HepG2 (cell line): Measurements from ENCODE around the gene C14orf93. TPM values are rescaled to one million over a fixed set of nuclear protein-coding genes. Genes with fewer than 3 reads are reported as not detected.

Experiments used
- ATAC-seq: fragments of 200-7000 bp; cut with Tn5 transposase; 3 replicates; pipeline ENCODE4 v1.9.1; 2020; ENCODE audit warnings: mild to moderate bottlenecking, moderate library complexity
- BruUV-seq: library from RNA; stranded (reverse); fragments of 400-500 nt; replicated peaks from 2 replicates; lab custom pipeline; 2021; lab: Mats Ljungman, UMichigan
- CTCF ChIA-PET: fragments of 300-600 bp; formaldehyde crosslinking; extraction: SDS; loops from one replicate; lab custom pipeline; 2021; ENCODE audit warnings: low total read pairs, inconsistent platforms, low intra/inter-chr PET ratio; lab: Yijun Ruan, JAX
- POLR2A ChIA-PET: fragments of 350-600 bp; sonication (Branson Sonifier 250); formaldehyde crosslinking; loops from one replicate; lab custom pipeline; 2020; ENCODE audit warnings: antibody characterized with exemption, inconsistent platforms; lab: Yijun Ruan, JAX
- DNase-seq: peaks from one replicate; pipeline ENCODE4 v3.0.0-alpha.2; 2015; ENCODE audit warnings: low spot score
- FAIRE-seq: peaks from 3 replicates; lab custom pipeline; 2011; peaks lifted over from hg19 to GRCh38; lab: Jason Lieb, UNC
- H2AFZ ChIP-seq: one replicate; pipeline ENCODE4 v1.6.1; 2011; ENCODE audit warnings: low read length, inconsistent platforms
- H3K27ac ChIP-seq: fragments of 300-600 bp; 3 replicates; pipeline ENCODE4 v1.8.0; 2011; ENCODE audit warnings: mixed run types, mild to moderate bottlenecking, mixed read lengths, low read length, inconsistent platforms; ENCODE audit not compliant: insufficient read depth; ENCODE audit errors: extremely low read length
- H3K27me3 ChIP-seq, 2 experiments: fragments of 200-600 bp in 1 of 2; 2 replicates in 1 of 2; 3 replicates in 1 of 2; pipeline versions ENCODE4 v1.6.0 to v1.8.0; 2011; ENCODE audit warnings: low read length in 2 of 2, mild to moderate bottlenecking in 2 of 2, moderate library complexity in 2 of 2, inconsistent platforms in 1 of 2; ENCODE audit not compliant: insufficient read depth in 2 of 2, control insufficient read depth in 1 of 2
- H3K36me3 ChIP-seq, 2 experiments: fragments of 200-600 bp in 1 of 2; replicated peaks in 1 of 2; 2 replicates in 1 of 2; 3 replicates in 1 of 2; pipeline versions ENCODE4 v1.5.1 to v1.8.0; 2011; ENCODE audit warnings: low read length in 2 of 2, inconsistent platforms in 1 of 2; ENCODE audit not compliant: insufficient read depth in 2 of 2, control insufficient read depth in 1 of 2
- H3K4me1 ChIP-seq: 2 replicates; pipeline ENCODE4 v1.5.1; 2012; ENCODE audit warnings: low read length, inconsistent platforms; ENCODE audit not compliant: insufficient read depth
- H3K4me2 ChIP-seq: 2 replicates; pipeline ENCODE4 v1.6.0; 2011; ENCODE audit warnings: low read depth, low read length, inconsistent platforms
- H3K4me3 ChIP-seq, 3 experiments: fragments of 200-600 bp in 1 of 3; sonication (generic), shearing (Covaris generic) in 1 of 3; replicated peaks in 1 of 3; 2 replicates each; pipeline ENCODE4 v1.5.1; 2011 to 2016; ENCODE audit warnings: low read length in 3 of 3, inconsistent platforms in 2 of 3, low read depth in 2 of 3, mild to moderate bottlenecking in 2 of 3, control low read depth in 1 of 3, mixed read lengths in 1 of 3; ENCODE audit not compliant: insufficient read depth in 1 of 3
- H3K79me2 ChIP-seq: one replicate; pipeline ENCODE4 v1.6.1; 2011; ENCODE audit warnings: low read length, inconsistent platforms; ENCODE audit not compliant: insufficient read depth
- H3K9ac ChIP-seq: 2 replicates; pipeline ENCODE4 v1.6.0; 2011; ENCODE audit warnings: mild to moderate bottlenecking, low read depth, low read length, inconsistent platforms; ENCODE audit not compliant: insufficient read depth
- H3K9me3 ChIP-seq: 2 replicates; pipeline ENCODE4 v1.5.1; 2012; ENCODE audit warnings: mild to moderate bottlenecking, low read length
- H4K20me1 ChIP-seq: 2 replicates; pipeline ENCODE4 v1.6.0; 2011; ENCODE audit warnings: inconsistent platforms, mild to moderate bottlenecking, low read length, moderate library complexity; ENCODE audit not compliant: insufficient read depth
- AKNA ChIP-seq: sonication (generic); formaldehyde crosslinking; IDR thresholded peaks from 2 replicates; pipeline ENCODE4 v1.4.0; 2020; ENCODE audit warnings: missing genetic modification reagents, borderline replicate concordance
- CAMTA2 ChIP-seq: sonication (generic); formaldehyde crosslinking; IDR thresholded peaks from 2 replicates; pipeline ENCODE4 v1.4.0; 2020; ENCODE audit warnings: mild to moderate bottlenecking, missing genetic modification reagents, borderline replicate concordance
- GABPA ChIP-seq, 2 experiments: IDR thresholded peaks; 2 replicates each; pipeline ENCODE4 v1.6.1; 2011 to 2016; ENCODE audit warnings: low read depth in 2 of 2, low read length in 1 of 2, missing biosample characterization in 1 of 2, missing genetic modification characterization in 1 of 2
- GABPB1 ChIP-seq: IDR thresholded peaks from 2 replicates; pipeline ENCODE4 v1.6.1; 2016; ENCODE audit warnings: mild to moderate bottlenecking, missing genetic modification reagents, moderate library complexity, missing compliant biosample characterization
- HIVEP1 ChIP-seq: sonication (generic); formaldehyde crosslinking; IDR thresholded peaks from 2 replicates; pipeline ENCODE4 v1.4.0; 2020; ENCODE audit warnings: mild to moderate bottlenecking, missing genetic modification reagents
- MLXIP ChIP-seq: sonication (generic); formaldehyde crosslinking; IDR thresholded peaks from 2 replicates; pipeline ENCODE4 v1.9.0; 2021; ENCODE audit warnings: missing genetic modification reagents, borderline replicate concordance
- NFE2L2 ChIP-seq: fragments of 150-350 bp; IDR thresholded peaks from 2 replicates; pipeline ENCODE4 v1.6.1; 2014; ENCODE audit warnings: low read length
- RFX3 ChIP-seq: IDR thresholded peaks from 2 replicates; pipeline ENCODE4 v1.6.1; 2016; ENCODE audit warnings: missing biosample characterization, missing genetic modification reagents
- SPEN ChIP-seq: sonication (generic); formaldehyde crosslinking; IDR thresholded peaks from 2 replicates; pipeline ENCODE4 v1.5.1; 2020; ENCODE audit warnings: low read depth, mild to moderate bottlenecking, missing genetic modification reagents
- ZFP36L2 ChIP-seq: sonication (generic); formaldehyde crosslinking; IDR thresholded peaks from 2 replicates; pipeline ENCODE4 v1.4.0; 2020; ENCODE audit warnings: missing genetic modification reagents
- ZMYM4 ChIP-seq: sonication (generic); formaldehyde crosslinking; IDR thresholded peaks from 2 replicates; pipeline ENCODE4 v1.8.1; 2023; ENCODE audit warnings: mild to moderate bottlenecking, missing genetic modification reagents
- ZNF101 ChIP-seq: sonication (generic); formaldehyde crosslinking; IDR thresholded peaks from 2 replicates; pipeline ENCODE4 v1.4.0; 2020; ENCODE audit warnings: mild to moderate bottlenecking, low read depth, missing genetic modification reagents, borderline replicate concordance
- ZNF720 ChIP-seq: sonication (generic); formaldehyde crosslinking; IDR thresholded peaks from 2 replicates; pipeline ENCODE4 v1.4.0; 2020; ENCODE audit warnings: missing genetic modification reagents
- ZNF784 ChIP-seq: sonication (generic); formaldehyde crosslinking; IDR thresholded peaks from 2 replicates; pipeline ENCODE4 v1.5.1; 2020; ENCODE audit warnings: missing genetic modification reagents, mild to moderate bottlenecking, borderline replicate concordance
- WGBS: methylation state at CpG from one replicate; pipeline ENCODE4 v1.1.6; 2017; ENCODE audit warnings: low lambda C conversion rate; 5-methylcytosine and 5-hydroxymethylcytosine counted together
- in situ Hi-C: cut with HindIII; loops from 2 replicates; pipeline ENCODE4 v1.10.0; 2017; ENCODE audit warnings: low pct_unique_long_range_greater_than_20kb; ENCODE audit not compliant: extremely low pct_ligation_motif_present
- intact Hi-C: fragments of 100-400 bp; cut with micrococcal nuclease; formaldehyde crosslinking; loops from one replicate; pipeline ENCODE4 v1.10.0; 2022; ENCODE audit not compliant: unreplicated experiment
- polyA plus RNA-seq, 8 experiments: library from polyadenylated mRNA; depleted of rRNA in 3 of 8; stranded (reverse) in 7 of 8; unstranded in 1 of 8; fragments of >200 nt; fragmentation: Illumina TruSeq in 4 of 8; extraction: Trizol in 4 of 8; gene quantifications; 2 replicates each; pipeline versions ENCODE4 v1.2.1 to v1.2.3, GENCODE V29; 2011 to 2016; ENCODE audit warnings: low read depth in 4 of 8, missing spikeins in 1 of 8, mixed read lengths in 1 of 8; ENCODE audit not compliant: insufficient read depth in 1 of 8
- total RNA-seq, 5 experiments: library from RNA; depleted of rRNA; stranded (reverse); fragments of >200 nt; fragmentation: Illumina TruSeq; extraction: Trizol; gene quantifications; 2 replicates each; pipeline ENCODE4 v1.2.3, GENCODE V29; 2016; ENCODE audit warnings: low read depth in 1 of 5
- TF ChIP-seq, protein P1 (sequence below): sonication (generic); formaldehyde crosslinking; IDR thresholded peaks from 2 replicates; pipeline ENCODE4 v1.5.0; 2020; ENCODE audit warnings: missing genetic modification reagents

The C14orf93 gene
- total and polyA plus RNA-seq, 2 of the 13 experiments (the other 11 are each of a cell fraction or from before 2014, with no cell fraction given) = 11.4 to 22.5 TPM

GRCh38 chr14:23053426-23053825 lies 43.5 kb upstream of the C14orf93 start:
- DNase-seq (no peak), FAIRE-seq (no peak), ATAC-seq (no peak)
- Histone ChIP-seq H2AFZ (no peak overlapping the region), H3K36me3 (no peaks in the 10 kb centered on the region), H3K27ac (no peak overlapping the region), H3K9me3 (no peaks in the 10 kb centered on the region), H3K4me1 (peaks cover 26% of the 10 kb centered on the region), H3K4me3 (no peak overlapping the region), H3K4me2 (no peak overlapping the region), H3K79me2 (no peaks in the 10 kb centered on the region), H4K20me1 (peaks cover 4% of the 10 kb centered on the region; the same call in 1 of the 2 replicates), H3K27me3 (peaks cover 0 to 6% of the 10 kb centered on the region in 2 experiments; a peak in 1 of 5 replicates), H3K9ac (no peak overlapping the region)
- in situ Hi-C loops = loop anchor here (5.0 kb wide), 2 partner anchors 66 to 496 kb away; no protein-coding TSS in a partner anchor
- 83% methylated on average over 10 of the region's 10 CpGs for WGBS
- ChIA-PET POLR2A (interaction anchor here (1.1 to 7.4 kb wide), 4 partner anchors 13 to 67 kb away, joined by 3 to 72 read pairs (median 3); partner anchors contain the start of genes ACIN1 and C14orf119), CTCF (interaction anchor here (5.3 to 8.5 kb wide), 3 partner anchors 59 to 80 kb away, joined by 29 to 173 read pairs (median 77); no protein-coding TSS in a partner anchor)
- intact Hi-C loops = no loop called here
- no TSS peak for BruUV-seq
- no peak for TF ChIP-seq AKNA (CRISPR knock-in tag)
- no peak for TF ChIP-seq GABPA (IDR thresholded peaks at IDR 0.05; ENCODE audit: low read depth, low read length)
- TF ChIP-seq GABPA (CRISPR knock-in tag; IDR thresholded peaks at IDR 0.05; ENCODE audit: low read depth) = no peak
- no peak for TF ChIP-seq ZFP36L2 (CRISPR knock-in tag)
- TF ChIP-seq SPEN (CRISPR knock-in tag) = no peak
- no peak for TF ChIP-seq RFX3
- no peak for TF ChIP-seq ZMYM4 (CRISPR knock-in tag)
- TF ChIP-seq CAMTA2 (CRISPR knock-in tag) = no peak
- TF ChIP-seq HIVEP1 (CRISPR knock-in tag) = no peak
- TF ChIP-seq ZNF101 = no peak
- TF ChIP-seq, protein P1, sequence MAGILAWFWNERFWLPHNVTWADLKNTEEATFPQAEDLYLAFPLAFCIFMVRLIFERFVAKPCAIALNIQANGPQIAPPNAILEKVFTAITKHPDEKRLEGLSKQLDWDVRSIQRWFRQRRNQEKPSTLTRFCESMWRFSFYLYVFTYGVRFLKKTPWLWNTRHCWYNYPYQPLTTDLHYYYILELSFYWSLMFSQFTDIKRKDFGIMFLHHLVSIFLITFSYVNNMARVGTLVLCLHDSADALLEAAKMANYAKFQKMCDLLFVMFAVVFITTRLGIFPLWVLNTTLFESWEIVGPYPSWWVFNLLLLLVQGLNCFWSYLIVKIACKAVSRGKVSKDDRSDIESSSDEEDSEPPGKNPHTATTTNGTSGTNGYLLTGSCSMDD (CRISPR knock-in tag) = no peak
- TF ChIP-seq NFE2L2 = no peak
- no peak for TF ChIP-seq ZNF720 (CRISPR knock-in tag)
- TF ChIP-seq ZNF784 = no peak
- TF ChIP-seq GABPB1 = 0 out of 2 replicates have a peak, but pooled peaks have one; percentile 18
- no peak for TF ChIP-seq MLXIP
